Stimulated activated CD8-positive, alpha-beta memory T cell treated with anti-CD3 and anti-CD28 coated beads, Interleukin-7, amount 100 ng/mL, for 1 hour (primary cell): ENCODE data around the gene ATG16L1.
"Not testable (repeated sequence)": the region's sequence is repeated elsewhere in the genome, so short reads cannot be mapped to it uniquely, and the experiment has no call there.

Experiments used
- DNase-seq, 2 donors: peaks; one replicate each; pipeline ENCODE4 v3.0.0-alpha.2; 2020; ENCODE audit warnings: low read depth in 2 of 2

The ATG16L1 gene

DNA sequence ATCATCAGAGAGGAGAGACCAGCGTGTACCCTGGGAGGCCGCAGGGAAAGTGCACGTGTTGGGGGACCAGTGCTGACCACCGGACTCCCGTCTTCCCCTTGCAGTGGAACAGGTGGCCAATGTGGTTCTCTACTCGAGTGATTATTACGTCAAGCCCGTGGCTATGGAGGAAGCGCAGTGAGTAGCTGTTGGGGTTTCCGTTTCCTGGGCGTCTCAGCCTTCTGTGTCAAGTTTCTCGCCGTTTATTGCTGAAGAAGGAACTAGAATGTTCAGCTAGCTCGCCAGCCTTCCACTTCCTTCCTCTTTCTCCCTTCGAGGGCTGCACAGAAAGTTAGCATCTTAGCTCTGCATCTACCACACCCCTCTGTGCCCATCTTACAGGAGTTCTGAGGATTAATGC lies 80.1 kb downstream of the ATG16L1 start:
- DNase-seq = peak; percentile 57 to 59

DNA sequence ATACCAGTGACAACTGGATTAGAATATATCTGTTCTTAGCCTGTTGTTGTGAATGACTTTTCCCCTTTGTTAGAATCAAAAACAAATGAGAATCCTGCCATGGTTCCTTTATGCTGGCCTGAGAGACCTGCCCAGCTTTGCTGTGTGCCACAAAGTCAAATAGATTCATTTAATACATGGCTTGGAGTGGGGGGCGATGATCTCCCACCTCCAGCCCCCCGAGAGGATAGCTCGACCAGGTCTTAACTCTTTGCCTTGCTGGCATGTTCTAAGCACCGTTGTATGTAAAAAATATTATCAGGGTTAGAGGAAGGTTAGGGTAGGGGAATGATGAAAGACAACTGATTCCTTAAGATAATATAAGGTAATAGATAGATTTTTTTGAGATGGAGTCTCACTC lies 80.7 kb downstream of the ATG16L1 start:
- no peak for DNase-seq

DNA sequence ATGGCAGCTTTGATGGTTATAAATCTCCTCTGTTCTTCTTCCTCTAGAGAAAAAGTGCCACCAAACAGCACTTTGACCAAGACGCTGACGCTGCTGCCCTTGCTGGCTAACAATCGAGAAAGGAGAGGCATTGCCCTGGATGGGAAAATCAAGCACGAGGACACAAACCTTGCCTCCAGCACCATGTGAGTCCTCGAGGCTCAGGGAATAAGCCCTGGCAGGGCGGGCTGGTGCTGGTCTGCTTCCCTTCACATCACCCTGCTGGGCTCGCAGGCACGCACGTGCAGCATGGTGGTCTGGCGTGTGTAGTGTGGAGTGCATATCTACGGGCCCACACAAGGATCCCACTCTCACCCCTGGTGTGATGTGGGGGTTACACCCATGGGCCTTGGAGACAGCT lies 83.4 kb downstream of the ATG16L1 start:
- DNase-seq = no peak

DNA sequence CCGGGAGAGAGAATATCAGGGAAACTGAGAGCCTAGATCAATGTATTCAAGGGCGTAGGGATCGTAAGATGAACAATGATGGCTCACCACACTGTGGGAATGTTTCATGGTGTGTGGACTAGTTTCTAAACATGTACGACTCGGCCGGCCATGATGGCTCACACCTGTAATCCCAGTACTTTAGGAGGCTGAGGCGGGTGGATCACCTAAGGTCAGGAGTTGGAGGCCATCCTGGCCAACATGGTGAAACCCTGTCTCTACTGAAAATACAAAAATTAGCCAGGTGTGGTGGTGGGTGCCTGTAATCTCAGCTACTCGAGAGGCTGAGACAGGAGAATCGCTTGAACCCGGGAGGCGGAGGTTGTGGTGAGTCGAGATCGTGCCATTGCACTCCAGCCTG lies 84.6 kb downstream of the ATG16L1 start:
- not testable (repeated sequence) for DNase-seq

DNA sequence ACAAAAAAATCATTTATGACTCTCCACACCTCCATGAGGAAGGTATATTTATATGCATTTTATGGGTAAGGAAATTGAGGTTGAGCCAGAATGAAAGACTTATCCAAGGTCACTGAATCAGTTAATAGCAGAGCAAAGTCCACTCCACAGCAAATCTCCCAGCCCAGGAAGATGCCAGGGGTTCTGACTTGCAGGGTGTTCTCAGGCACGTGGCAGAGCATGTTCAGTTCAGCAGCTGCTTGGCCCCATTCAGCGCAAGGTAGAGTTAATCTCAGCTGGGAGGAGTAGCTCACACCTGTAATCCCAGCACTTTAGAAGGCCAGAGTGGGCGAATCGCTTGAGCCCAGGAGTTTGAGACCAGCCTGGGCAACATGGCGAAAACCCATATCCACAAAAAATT lies 85.1 kb downstream of the ATG16L1 start:
- DNase-seq = no peak

DNA sequence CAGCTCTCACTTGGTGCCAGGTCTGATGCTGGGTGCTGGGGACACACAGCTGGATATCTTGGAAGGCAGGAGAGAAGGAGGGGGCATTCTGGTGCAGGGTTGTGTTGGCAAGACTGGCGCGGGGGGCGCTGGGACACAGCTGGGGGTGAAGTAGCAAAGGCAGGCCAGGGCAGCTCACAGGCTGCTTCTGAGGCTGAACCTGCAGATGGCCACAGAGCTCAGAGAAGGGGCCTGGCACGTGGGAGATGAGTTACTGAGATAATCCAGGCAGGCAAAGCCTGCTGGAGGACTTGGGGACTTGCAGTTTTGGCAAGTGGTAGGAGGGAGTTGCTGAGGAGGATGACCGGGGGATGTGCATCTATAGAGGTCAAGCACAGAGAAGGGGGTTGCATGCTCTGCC lies 86.6 kb downstream of the ATG16L1 start:
- no peak for DNase-seq

DNA sequence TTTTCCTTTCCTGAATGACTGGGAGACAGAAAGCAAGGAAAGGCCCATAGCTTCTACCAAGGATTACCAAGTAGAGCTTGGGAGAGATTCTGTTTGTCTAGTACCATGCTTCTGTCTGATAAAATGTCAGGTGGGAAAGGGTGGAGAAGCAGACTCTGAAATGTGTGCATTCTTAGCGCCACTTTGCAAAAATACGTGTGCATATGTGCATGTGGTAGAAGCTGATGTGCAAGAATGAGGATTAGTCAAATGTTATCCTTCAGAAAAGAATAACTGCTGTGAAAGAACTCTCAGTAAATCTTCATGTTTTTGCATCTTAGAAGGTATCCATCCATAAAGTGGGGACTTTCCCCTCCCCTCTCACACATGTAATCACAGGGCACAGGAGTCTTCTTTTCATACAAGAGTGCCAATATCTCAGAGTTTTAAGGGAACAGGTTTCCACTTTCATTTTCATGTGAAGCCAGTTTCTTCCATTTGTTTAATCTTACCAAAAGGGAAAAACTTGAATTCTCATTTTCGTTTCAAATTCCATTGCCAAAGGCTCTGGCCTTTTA lies 87.4 kb downstream of the ATG16L1 start:
- no peak for DNase-seq

DNA sequence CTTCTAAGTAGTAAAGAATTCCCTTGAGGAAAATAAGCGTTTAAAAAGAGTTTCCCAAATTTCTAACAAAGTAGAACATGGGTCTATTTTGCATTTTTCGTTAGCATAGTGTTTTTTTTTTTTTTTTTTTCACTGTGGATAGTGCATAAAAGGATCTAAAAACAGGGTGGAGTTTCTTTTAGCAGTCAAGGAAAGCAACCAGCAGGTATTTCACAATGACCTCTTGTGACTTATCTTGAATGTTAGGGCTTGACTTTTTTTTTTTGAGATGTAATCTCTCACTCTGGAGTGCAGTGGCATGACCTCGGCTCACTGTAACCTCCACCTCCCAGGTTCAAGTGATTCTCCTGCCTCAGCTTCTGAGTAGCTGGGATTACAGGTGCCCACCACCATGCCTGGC lies 88.0 kb downstream of the ATG16L1 start:
- DNase-seq = no peak

DNA sequence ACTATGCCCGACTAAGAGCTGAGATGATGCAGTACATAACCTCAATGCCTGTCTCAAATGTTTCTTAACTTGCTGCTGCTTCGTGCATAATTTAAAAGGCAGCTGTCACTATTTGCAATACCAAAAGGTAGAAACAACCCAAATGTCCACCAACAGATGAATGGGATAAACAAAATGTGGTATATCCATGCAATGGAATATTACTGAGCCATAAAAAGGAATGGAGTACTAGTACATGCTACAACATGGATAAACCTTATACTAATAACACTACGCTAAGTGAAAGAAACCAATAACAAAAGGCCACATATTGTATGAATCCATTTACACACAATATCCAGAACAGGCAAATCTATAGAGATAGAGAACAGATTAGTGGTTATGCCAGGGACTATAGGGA lies 89.8 kb downstream of the ATG16L1 start:
- DNase-seq = no peak

DNA sequence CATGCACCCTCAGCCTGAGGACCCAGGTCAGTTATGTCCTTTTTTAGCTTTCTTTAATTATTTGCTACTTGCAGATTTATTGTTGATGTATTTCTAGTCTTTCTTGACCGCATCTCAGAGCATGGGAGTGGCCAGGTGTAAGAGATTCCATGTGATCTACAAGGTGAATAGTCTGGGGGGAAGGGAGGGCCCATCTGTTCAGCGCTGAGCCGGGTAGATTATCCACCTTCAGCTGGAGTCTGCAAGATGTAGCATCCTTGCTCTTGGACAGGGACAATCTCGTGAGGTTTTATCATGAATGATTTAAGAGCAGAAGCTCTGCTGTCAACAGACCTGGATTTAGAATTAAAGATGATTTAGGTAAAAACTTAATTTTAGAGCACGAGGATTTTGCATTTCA lies 90.8 kb downstream of the ATG16L1 start:
- DNase-seq = no peak

DNA sequence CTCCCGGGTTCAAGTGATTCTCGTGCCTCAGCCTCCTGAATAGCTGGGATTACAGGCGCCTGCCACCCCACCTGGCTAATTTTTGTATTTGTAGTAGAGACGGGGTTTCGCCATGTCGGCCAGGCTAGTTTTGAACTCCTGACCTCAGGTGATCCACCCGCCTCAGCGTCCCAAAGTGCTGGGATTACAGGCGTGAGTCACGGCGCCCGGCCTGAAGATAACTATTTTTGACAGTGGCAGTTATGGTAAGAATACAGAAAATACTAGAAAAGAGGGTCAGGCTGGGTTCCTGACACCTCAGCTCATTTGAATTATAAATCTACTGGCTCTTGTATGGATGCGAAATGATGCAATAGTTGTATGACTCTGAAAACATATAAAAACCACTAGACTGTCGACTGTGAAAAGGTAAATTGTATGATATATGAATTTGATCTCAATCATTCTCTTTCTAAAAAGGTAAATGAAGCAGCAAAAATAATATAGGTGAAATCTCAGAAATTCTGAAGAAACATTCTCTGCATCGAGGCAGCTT lies 91.8 kb downstream of the ATG16L1 start:
- DNase-seq = no peak
